Tibial nerve (tissue), 4 donors: ENCODE measurements around the gene HMGN2.
A peak's percentile ranks its signal among the peaks of the same experiment; 100 is the strongest.

Experiments
- EP300 ChIP-seq, 2 donors: sonication (generic); formaldehyde crosslinking; IDR thresholded peaks; one replicate each; pipeline ENCODE4 v1.6.1; 2017; ENCODE audit warnings: antibody characterized with exemption in 2 of 2, mild to moderate bottlenecking in 1 of 2
- TF ChIP-seq, protein P1 (sequence below), 5 experiments: fragments of 200-600 bp in 3 of 5; fragments of 450-650 bp in 2 of 5; sonication (generic) in 3 of 5; IDR thresholded peaks; one replicate each; pipeline ENCODE4 v1.5.1; 2016 to 2019; ENCODE audit warnings: antibody characterized with exemption in 5 of 5, mild to moderate bottlenecking in 3 of 5, moderate library complexity in 2 of 5

DNA sequence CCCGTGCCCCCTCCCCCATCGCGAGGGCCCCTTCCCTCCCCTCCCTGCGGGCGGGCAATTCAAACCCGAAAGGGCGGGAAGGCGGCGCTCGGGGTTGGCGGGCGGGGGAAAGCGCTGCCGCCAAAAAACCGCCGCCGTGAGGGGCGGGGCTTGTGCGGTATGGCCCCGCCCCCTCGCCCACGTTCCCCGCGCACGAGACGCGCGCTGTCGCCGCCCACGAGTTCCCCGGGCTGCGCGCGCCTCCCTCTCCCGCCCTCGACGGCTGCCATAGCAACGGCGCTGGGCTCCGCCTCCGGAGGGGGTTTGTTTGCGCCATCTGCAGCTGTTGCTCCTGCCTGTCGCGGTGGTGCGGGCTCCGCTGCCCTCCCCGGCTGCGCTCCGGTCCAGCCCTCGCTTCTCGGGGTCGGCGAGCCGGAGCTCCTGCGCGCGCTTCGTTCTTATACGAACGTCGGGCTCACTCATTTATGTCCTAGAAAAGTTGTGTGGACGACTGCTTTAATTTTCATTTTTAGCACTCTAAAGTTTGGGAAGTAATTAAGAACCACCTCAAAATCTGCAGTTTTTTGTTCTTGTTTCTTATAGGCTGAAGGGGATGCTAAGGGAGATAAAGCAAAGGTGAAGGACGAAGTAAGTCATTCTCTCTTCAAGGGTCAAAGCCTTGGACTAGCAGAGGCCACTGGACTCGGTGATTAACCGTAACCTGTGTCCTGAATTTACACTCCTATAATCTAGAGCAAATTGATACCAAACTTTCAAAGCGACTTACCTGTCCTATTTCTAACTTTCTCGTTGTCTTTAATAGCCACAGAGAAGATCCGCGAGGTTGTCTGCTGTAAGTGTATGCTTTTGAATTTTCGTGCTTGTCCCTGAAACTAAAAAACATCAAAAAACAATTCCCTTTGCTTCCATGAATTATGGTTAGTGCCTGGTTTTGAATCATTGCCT lies 933 bp downstream of the HMGN2 start:
- TF ChIP-seq EP300 (IDR thresholded peaks at IDR 0.05): peak; percentile 72 to 79
- TF ChIP-seq, protein P1, sequence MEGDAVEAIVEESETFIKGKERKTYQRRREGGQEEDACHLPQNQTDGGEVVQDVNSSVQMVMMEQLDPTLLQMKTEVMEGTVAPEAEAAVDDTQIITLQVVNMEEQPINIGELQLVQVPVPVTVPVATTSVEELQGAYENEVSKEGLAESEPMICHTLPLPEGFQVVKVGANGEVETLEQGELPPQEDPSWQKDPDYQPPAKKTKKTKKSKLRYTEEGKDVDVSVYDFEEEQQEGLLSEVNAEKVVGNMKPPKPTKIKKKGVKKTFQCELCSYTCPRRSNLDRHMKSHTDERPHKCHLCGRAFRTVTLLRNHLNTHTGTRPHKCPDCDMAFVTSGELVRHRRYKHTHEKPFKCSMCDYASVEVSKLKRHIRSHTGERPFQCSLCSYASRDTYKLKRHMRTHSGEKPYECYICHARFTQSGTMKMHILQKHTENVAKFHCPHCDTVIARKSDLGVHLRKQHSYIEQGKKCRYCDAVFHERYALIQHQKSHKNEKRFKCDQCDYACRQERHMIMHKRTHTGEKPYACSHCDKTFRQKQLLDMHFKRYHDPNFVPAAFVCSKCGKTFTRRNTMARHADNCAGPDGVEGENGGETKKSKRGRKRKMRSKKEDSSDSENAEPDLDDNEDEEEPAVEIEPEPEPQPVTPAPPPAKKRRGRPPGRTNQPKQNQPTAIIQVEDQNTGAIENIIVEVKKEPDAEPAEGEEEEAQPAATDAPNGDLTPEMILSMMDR (IDR thresholded peaks at IDR 0.05): peak in 1 of 5 experiments; percentile 0
